Osteoblast (primary cell): Measurements from ENCODE around the gene AMIGO1. TPM values are rescaled to one million over a fixed set of nuclear protein-coding genes. Genes with fewer than 3 reads are reported as not detected.
A peak's percentile ranks its signal among the peaks of the same experiment; 100 is the strongest.

Experiments used
- DNase-seq: peaks from one replicate; pipeline ENCODE4 v3.0.0; 2011; ENCODE audit warnings: low spot score, mixed read lengths; ENCODE audit not compliant: insufficient read length; ENCODE audit errors: missing footprints
- H2AFZ ChIP-seq: 2 replicates; pipeline ENCODE4 v1.6.0; 2011; ENCODE audit warnings: mild to moderate bottlenecking, low read length
- H3K27ac ChIP-seq: 2 replicates; pipeline ENCODE4 v1.5.1; 2011; ENCODE audit warnings: mild to moderate bottlenecking, low read depth, low read length, moderate library complexity
- H3K27me3 ChIP-seq: 2 replicates; pipeline ENCODE4 v1.6.0; 2012; ENCODE audit warnings: mild to moderate bottlenecking, control low read depth, inconsistent platforms, low read length, moderate library complexity; ENCODE audit not compliant: insufficient read depth
- H3K36me3 ChIP-seq: 2 replicates; pipeline ENCODE4 v1.5.1; 2011; ENCODE audit warnings: mild to moderate bottlenecking, low read length, control low read depth, moderate library complexity; ENCODE audit not compliant: insufficient read depth
- H3K4me1 ChIP-seq: 2 replicates; pipeline ENCODE4 v1.5.1; 2011; ENCODE audit warnings: mild to moderate bottlenecking, low read length, control low read depth, moderate library complexity; ENCODE audit not compliant: insufficient read depth
- H3K4me2 ChIP-seq: 2 replicates; pipeline ENCODE4 v1.6.0; 2011; ENCODE audit warnings: mild to moderate bottlenecking, low read length; ENCODE audit not compliant: insufficient read depth
- H3K4me3 ChIP-seq: fragments of 200-600 bp; sonication (generic); 3 replicates; pipeline ENCODE4 v1.5.1; 2012; ENCODE audit warnings: mild to moderate bottlenecking, low read length, inconsistent platforms; ENCODE audit not compliant: insufficient read depth
- H3K79me2 ChIP-seq: 2 replicates; pipeline ENCODE4 v1.6.0; 2012; ENCODE audit warnings: mild to moderate bottlenecking, low read length, control low read depth, inconsistent platforms; ENCODE audit not compliant: insufficient read depth
- H3K9me3 ChIP-seq: 2 replicates; pipeline ENCODE4 v1.5.1; 2011; ENCODE audit warnings: low read depth, low read length, control low read depth
- H4K20me1 ChIP-seq: 2 replicates; pipeline ENCODE4 v1.6.0; 2012; ENCODE audit warnings: mild to moderate bottlenecking, low read length, control low read depth; ENCODE audit not compliant: insufficient read depth
- total RNA-seq: library from RNA; depleted of rRNA; stranded (reverse); fragments of >200 nt; gene quantifications from 2 replicates; pipeline ENCODE4 v1.2.3, GENCODE V29; 2012
- TF ChIP-seq, protein P1 (sequence below): IDR thresholded peaks from 2 replicates; pipeline ENCODE4 v1.5.1; 2011; ENCODE audit warnings: mild to moderate bottlenecking, low read depth, low read length, moderate library complexity; ENCODE audit errors: extremely low read depth

The AMIGO1 gene
- total RNA-seq, 1 donor: 2.5 TPM

DNA sequence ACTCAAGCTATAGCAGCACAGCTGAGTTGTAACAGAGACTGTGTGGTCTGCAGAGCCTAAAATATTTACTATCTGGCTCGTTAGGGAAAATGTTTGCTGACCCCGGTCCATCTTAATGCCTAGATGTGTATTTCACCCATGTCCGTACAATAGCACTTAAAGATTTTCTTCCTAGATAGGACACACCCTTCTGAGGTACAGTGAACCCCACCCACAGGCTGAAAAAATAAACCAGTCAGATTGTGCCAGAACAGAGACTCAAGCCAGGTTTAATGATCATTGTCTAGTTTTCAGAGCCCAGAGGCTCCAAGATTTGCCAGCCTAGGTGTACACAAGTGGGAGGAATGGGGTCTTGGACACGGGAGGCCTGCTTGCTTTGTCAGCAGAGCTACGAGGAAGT lies 5.6 kb downstream of the AMIGO1 start:
- Histone ChIP-seq H3K36me3 (peaks cover 13% of the 10 kb centered on the region), H4K20me1 (peaks cover 12% of the 10 kb centered on the region), H3K79me2 (peaks cover 2% of the 10 kb centered on the region), H3K27me3 (no peaks in the 10 kb centered on the region), H3K27ac (no peak overlapping the region), H3K4me1 (no peaks in the 10 kb centered on the region), H3K9me3 (no peaks in the 10 kb centered on the region), H2AFZ (no peak overlapping the region), H3K4me2 (no peak overlapping the region), H3K4me3 (no peak overlapping the region)
- TF ChIP-seq, protein P1, sequence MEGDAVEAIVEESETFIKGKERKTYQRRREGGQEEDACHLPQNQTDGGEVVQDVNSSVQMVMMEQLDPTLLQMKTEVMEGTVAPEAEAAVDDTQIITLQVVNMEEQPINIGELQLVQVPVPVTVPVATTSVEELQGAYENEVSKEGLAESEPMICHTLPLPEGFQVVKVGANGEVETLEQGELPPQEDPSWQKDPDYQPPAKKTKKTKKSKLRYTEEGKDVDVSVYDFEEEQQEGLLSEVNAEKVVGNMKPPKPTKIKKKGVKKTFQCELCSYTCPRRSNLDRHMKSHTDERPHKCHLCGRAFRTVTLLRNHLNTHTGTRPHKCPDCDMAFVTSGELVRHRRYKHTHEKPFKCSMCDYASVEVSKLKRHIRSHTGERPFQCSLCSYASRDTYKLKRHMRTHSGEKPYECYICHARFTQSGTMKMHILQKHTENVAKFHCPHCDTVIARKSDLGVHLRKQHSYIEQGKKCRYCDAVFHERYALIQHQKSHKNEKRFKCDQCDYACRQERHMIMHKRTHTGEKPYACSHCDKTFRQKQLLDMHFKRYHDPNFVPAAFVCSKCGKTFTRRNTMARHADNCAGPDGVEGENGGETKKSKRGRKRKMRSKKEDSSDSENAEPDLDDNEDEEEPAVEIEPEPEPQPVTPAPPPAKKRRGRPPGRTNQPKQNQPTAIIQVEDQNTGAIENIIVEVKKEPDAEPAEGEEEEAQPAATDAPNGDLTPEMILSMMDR: no peak
- DNase-seq: peak; percentile 19

DNA sequence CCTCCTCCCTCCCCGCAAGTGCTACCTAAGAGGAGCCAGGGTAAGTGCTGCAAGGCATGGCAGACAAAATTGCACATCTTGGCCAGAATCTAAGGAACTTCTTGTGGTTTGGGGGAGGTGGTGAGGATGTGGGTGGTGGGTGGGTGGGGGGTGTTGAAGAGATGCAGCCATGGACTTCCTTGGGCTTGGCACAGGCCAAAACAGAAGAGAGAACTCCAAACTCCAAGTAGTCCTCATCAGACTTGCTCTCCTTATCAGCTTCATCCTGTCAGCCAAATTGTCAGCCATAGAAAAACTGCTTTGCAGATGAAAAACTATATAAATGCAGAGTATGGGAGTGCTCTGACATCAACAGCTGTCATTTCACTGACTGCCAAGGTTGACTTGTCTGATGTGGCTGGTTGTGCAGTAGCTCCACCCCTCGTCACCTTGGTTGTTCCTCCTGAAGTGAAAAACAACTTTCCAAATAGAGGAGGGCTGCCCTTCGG lies 7.1 kb downstream of the AMIGO1 start:
- Histone ChIP-seq H3K27me3 (no peaks in the 10 kb centered on the region), H3K4me1 (no peaks in the 10 kb centered on the region), H3K4me2 (no peak overlapping the region), H3K9me3 (no peaks in the 10 kb centered on the region), H3K4me3 (no peak overlapping the region), H3K27ac (no peak overlapping the region), H3K79me2 (peaks cover 11% of the 10 kb centered on the region), H2AFZ (no peak overlapping the region), H4K20me1 (peaks cover 13% of the 10 kb centered on the region), H3K36me3 (peaks cover 20% of the 10 kb centered on the region)
- TF ChIP-seq, protein P1: no peak
- DNase-seq: peak; percentile 51

DNA sequence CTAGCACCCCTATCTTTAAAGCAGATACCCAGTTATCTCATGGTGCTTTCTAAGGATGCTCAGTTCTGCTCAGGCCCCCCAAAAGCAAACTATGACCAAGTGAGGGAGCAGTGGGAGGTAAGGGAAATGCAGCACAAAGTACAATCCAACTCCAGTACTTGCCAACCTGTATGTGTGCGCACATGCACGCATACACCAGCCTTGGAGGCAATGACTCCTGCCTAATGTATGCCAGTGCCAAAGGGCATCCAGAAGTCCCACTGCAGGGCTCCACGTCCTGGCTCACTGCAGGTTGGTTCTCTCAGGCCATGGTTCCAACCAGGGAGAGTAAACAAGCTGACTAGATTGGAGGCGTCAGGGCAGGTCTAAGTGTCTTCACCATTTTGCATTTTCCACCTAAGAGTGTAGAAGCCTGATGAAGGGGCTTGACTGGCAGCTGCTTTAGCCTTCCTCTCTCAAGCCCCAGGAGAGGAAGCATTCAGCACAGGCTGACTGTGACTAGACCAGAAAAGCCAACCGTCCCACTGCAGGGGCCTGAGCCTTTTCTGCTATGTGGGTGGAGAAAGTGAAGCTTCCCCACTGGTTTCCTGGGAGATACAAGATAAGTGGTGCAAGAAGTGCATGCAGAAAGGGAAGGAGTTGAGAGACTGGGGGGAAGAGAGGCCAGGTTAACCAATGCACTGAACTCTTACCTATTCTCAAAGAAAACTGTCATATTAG lies 7.7 kb downstream of the AMIGO1 start:
- H3K4me1 ChIP-seq: no peaks in the 10 kb centered on the region
- H3K79me2 ChIP-seq: peaks cover 15% of the 10 kb centered on the region
- H4K20me1 ChIP-seq: peaks cover 19% of the 10 kb centered on the region
- H3K27ac ChIP-seq: no peak overlapping the region
- H3K27me3 ChIP-seq: no peaks in the 10 kb centered on the region
- peak; percentile 23 for DNase-seq
- no peaks in the 10 kb centered on the region for H3K9me3 ChIP-seq
- no peak overlapping the region for H3K4me2 ChIP-seq
- peaks cover 26% of the 10 kb centered on the region for H3K36me3 ChIP-seq
- TF ChIP-seq, protein P1: no peak
- H2AFZ ChIP-seq: no peak overlapping the region
- H3K4me3 ChIP-seq: no peak overlapping the region

DNA sequence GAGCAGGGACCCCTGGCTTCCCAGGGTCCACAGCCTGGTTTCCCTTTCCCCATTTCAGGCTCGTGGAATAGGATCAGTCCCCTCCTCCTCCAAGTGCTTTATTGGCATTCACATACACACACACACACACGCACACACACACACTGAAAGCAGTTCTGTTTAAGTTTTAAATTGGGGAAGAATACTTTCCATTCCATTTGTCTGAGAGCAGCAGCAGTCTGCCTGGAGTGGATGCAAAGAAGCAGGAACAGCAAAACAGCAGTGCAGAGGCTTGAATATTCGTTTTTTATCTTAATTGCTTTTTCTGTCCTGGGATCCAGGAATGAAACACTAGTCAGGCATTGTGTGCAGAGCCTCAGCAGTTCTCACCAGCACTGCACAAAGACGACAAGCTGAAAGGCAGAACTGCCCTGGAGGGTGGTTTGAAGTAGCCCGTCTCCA lies 8.6 kb downstream of the AMIGO1 start:
- Histone ChIP-seq H4K20me1 (peaks cover 21% of the 10 kb centered on the region), H3K36me3 (peaks cover 34% of the 10 kb centered on the region), H3K9me3 (no peaks in the 10 kb centered on the region), H3K27ac (no peak overlapping the region), H3K4me1 (no peaks in the 10 kb centered on the region), H3K27me3 (no peaks in the 10 kb centered on the region), H3K79me2 (peaks cover 24% of the 10 kb centered on the region), H2AFZ (no peak overlapping the region), H3K4me2 (no peak overlapping the region), H3K4me3 (no peak overlapping the region)
- TF ChIP-seq, protein P1: no peak
- DNase-seq: peak; percentile 62
